Measurements from ENCODE around the gene PCA3. TPM values are rescaled to one million over a fixed set of nuclear protein-coding genes. Genes with fewer than 3 reads are reported as not detected.

The PCA3 gene
- total RNA-seq, 4 donors from 2014 or later, result 0.40 TPM; not detected in 3

GRCh38 chr9:76756941-76757673 lies 7.1 kb upstream of the PCA3 start:
- Histone ChIP-seq H3K9me3 (no peaks in the 10 kb centered on the region), H3K27me3 (no peaks in the 10 kb centered on the region), H3K4me1 (no peaks in the 10 kb centered on the region)

GRCh38 chr9:76758476-76758875 lies 5.8 kb upstream of the PCA3 start:
- no peak overlapping the region for H3K27ac ChIP-seq
- no peaks in the 10 kb centered on the region for H3K9me3 ChIP-seq
- H3K36me3 ChIP-seq, result no peaks in the 10 kb centered on the region
- TF ChIP-seq CTCF (IDR thresholded peaks at IDR 0.05) (no peak), POLR2A (IDR thresholded peaks at IDR 0.05) (no peak)
- no peak overlapping the region for H3K4me3 ChIP-seq
- no peaks in the 10 kb centered on the region for H3K27me3 ChIP-seq
- DNase-seq, result no peak
- H3K4me1 ChIP-seq, result no peaks in the 10 kb centered on the region

More at GRCh38 chr9:76756941-76757673, 7.1 kb upstream of the PCA3 start:
- H3K4me3 ChIP-seq, result no peak overlapping the region
- TF ChIP-seq POLR2A (IDR thresholded peaks at IDR 0.05) (no peak), CTCF (IDR thresholded peaks at IDR 0.05) (no peak)
- H3K36me3 ChIP-seq, result no peaks in the 10 kb centered on the region
- no peak for DNase-seq
- no peak overlapping the region for H3K27ac ChIP-seq

- Histone ChIP-seq H3K4me3 (no peak overlapping the region), H3K36me3 (no peaks in the 10 kb centered on the region), H3K27me3 (no peaks in the 10 kb centered on the region), H3K4me1 (no peaks in the 10 kb centered on the region), H3K9me3 (no peaks in the 10 kb centered on the region), H3K27ac (no peak overlapping the region)
- DNase-seq, result peak in 2 of 3 donors; percentile 55 to 57
- no peak for TF ChIP-seq CTCF (IDR thresholded peaks at IDR 0.05)
- TF ChIP-seq POLR2A (IDR thresholded peaks at IDR 0.05), result no peak
Observed at GRCh38 chr9:76759732-76760131, 4.5 kb upstream of the PCA3 start.

GRCh38 chr9:76761448-76761847 lies 2.8 kb upstream of the PCA3 start:
- Histone ChIP-seq H3K9me3 (no peaks in the 10 kb centered on the region), H3K36me3 (no peaks in the 10 kb centered on the region), H3K27me3 (no peaks in the 10 kb centered on the region), H3K27ac (no peak overlapping the region), H3K4me1 (no peaks in the 10 kb centered on the region), H3K4me3 (no peak overlapping the region)
- no peak for DNase-seq
- no peak for TF ChIP-seq POLR2A (IDR thresholded peaks at IDR 0.05)
- peak in 4 of 6 experiments; percentile 28 to 55 (median 50) for TF ChIP-seq CTCF (IDR thresholded peaks at IDR 0.05)

- Histone ChIP-seq H3K27me3 (no peaks in the 10 kb centered on the region), H3K4me3 (no peak overlapping the region), H3K27ac (no peak overlapping the region), H3K9me3 (no peaks in the 10 kb centered on the region), H3K36me3 (no peaks in the 10 kb centered on the region), H3K4me1 (no peaks in the 10 kb centered on the region)
- TF ChIP-seq POLR2A (IDR thresholded peaks at IDR 0.05) (no peak), CTCF (IDR thresholded peaks at IDR 0.05) (no peak)
- no peak for DNase-seq
Observed at GRCh38 chr9:76766126-76766525, 1.9 kb downstream of the PCA3 start.
